Rectal smooth muscle tissue (tissue), 1 donor: Measurements from ENCODE around the gene RAB19.
"Not testable (repeated sequence)": the region's sequence is repeated elsewhere in the genome, so short reads cannot be mapped to it uniquely, and the experiment has no call there.

ENCODE experiments used
- H3K27ac ChIP-seq: one replicate; pipeline ENCODE4 v1.7.0; 2013; ENCODE audit warnings: low read depth, low read length, inconsistent platforms
- H3K27me3 ChIP-seq: one replicate; pipeline ENCODE4 v1.7.0; 2013; ENCODE audit warnings: low read length; ENCODE audit not compliant: control insufficient read depth, insufficient read depth
- H3K36me3 ChIP-seq: one replicate; pipeline ENCODE4 v1.7.0; 2013; ENCODE audit warnings: low read length; ENCODE audit not compliant: control insufficient read depth, insufficient read depth
- H3K4me1 ChIP-seq: one replicate; pipeline ENCODE4 v1.7.0; 2013; ENCODE audit warnings: low read length; ENCODE audit not compliant: control insufficient read depth, insufficient read depth
- H3K4me3 ChIP-seq: one replicate; pipeline ENCODE4 v1.7.0; 2013; ENCODE audit warnings: low read length
- H3K9ac ChIP-seq: one replicate; pipeline ENCODE4 v1.7.0; 2013; ENCODE audit warnings: low read length

Gene RAB19

GRCh38 chr7:140446467-140446866 lies 42.6 kb downstream of the RAB19 start:
- H3K4me3 ChIP-seq, result no peak overlapping the region
- H3K4me1 ChIP-seq, result no peaks in the 10 kb centered on the region
- H3K27me3 ChIP-seq, result no peaks in the 10 kb centered on the region
- H3K9ac ChIP-seq, result no peak overlapping the region
- H3K36me3 ChIP-seq, result no peaks in the 10 kb centered on the region
- H3K27ac ChIP-seq, result no peak overlapping the region

- Histone ChIP-seq H3K27ac (no peak overlapping the region), H3K4me3 (no peak overlapping the region), H3K36me3 (no peaks in the 10 kb centered on the region), H3K27me3 (no peaks in the 10 kb centered on the region), H3K4me1 (no peaks in the 10 kb centered on the region), H3K9ac (no peak overlapping the region)
Observed at GRCh38 chr7:140447841-140448240, 44.0 kb downstream of the RAB19 start.

GRCh38 chr7:140448781-140449480 lies 45.1 kb downstream of the RAB19 start:
- no peak overlapping the region for H3K9ac ChIP-seq
- peaks cover under 1% of the 10 kb centered on the region for H3K36me3 ChIP-seq

GRCh38 chr7:140451716-140452115 lies 47.9 kb downstream of the RAB19 start:
- Histone ChIP-seq H3K9ac (no peak overlapping the region), H3K27ac (no peak overlapping the region), H3K4me3 (no peak overlapping the region), H3K27me3 (no peaks in the 10 kb centered on the region), H3K4me1 (no peaks in the 10 kb centered on the region), H3K36me3 (peaks cover 22% of the 10 kb centered on the region)

More at GRCh38 chr7:140448781-140449480, 45.1 kb downstream of the RAB19 start:
- no peak overlapping the region for H3K27ac ChIP-seq
- no peaks in the 10 kb centered on the region for H3K4me1 ChIP-seq
- H3K27me3 ChIP-seq, result no peaks in the 10 kb centered on the region
- H3K4me3 ChIP-seq, result no peak overlapping the region

- Histone ChIP-seq H3K27me3 (no peaks in the 10 kb centered on the region), H3K4me3 (no peak overlapping the region), H3K36me3 (peaks cover 22% of the 10 kb centered on the region), H3K9ac (no peak overlapping the region), H3K4me1 (no peaks in the 10 kb centered on the region), H3K27ac (no peak overlapping the region)
Observed at GRCh38 chr7:140453273-140453672, 49.4 kb downstream of the RAB19 start.

GRCh38 chr7:140453785-140454656 lies 50.2 kb downstream of the RAB19 start:
- H3K27ac ChIP-seq, H3K9ac ChIP-seq, H3K4me1 ChIP-seq, H3K27me3 ChIP-seq, H3K4me3 ChIP-seq: not testable (repeated sequence)
- peaks cover 27% of the 10 kb centered on the region for H3K36me3 ChIP-seq

- Histone ChIP-seq H3K27ac (no peak overlapping the region), H3K4me1 (no peaks in the 10 kb centered on the region), H3K4me3 (no peak overlapping the region), H3K9ac (no peak overlapping the region), H3K27me3 (no peaks in the 10 kb centered on the region), H3K36me3 (peaks cover 29% of the 10 kb centered on the region)
Observed at GRCh38 chr7:140454657-140455015, 50.8 kb downstream of the RAB19 start.

GRCh38 chr7:140455743-140456142 lies 51.9 kb downstream of the RAB19 start:
- Histone ChIP-seq H3K9ac (no peak overlapping the region), H3K36me3 (peaks cover 31% of the 10 kb centered on the region)

GRCh38 chr7:140456551-140457051 lies 52.7 kb downstream of the RAB19 start:
- no peak overlapping the region for H3K4me3 ChIP-seq
- no peaks in the 10 kb centered on the region for H3K27me3 ChIP-seq
- no peaks in the 10 kb centered on the region for H3K4me1 ChIP-seq
- no peak overlapping the region for H3K9ac ChIP-seq
- H3K36me3 ChIP-seq, result peaks cover 33% of the 10 kb centered on the region
- H3K27ac ChIP-seq, result no peak overlapping the region

More at GRCh38 chr7:140455743-140456142, 51.9 kb downstream of the RAB19 start:
- Histone ChIP-seq H3K27ac (no peak overlapping the region), H3K4me3 (no peak overlapping the region), H3K4me1 (no peaks in the 10 kb centered on the region), H3K27me3 (no peaks in the 10 kb centered on the region)

- Histone ChIP-seq H3K27ac (no peak overlapping the region), H3K4me1 (no peaks in the 10 kb centered on the region), H3K27me3 (no peaks in the 10 kb centered on the region), H3K4me3 (no peak overlapping the region), H3K36me3 (peaks cover 33% of the 10 kb centered on the region), H3K9ac (no peak overlapping the region)
Observed at GRCh38 chr7:140458201-140458600, 54.3 kb downstream of the RAB19 start.

- no peak overlapping the region for H3K4me3 ChIP-seq
- no peaks in the 10 kb centered on the region for H3K4me1 ChIP-seq
- peaks cover 34% of the 10 kb centered on the region for H3K36me3 ChIP-seq
- no peaks in the 10 kb centered on the region for H3K27me3 ChIP-seq
- no peak overlapping the region for H3K27ac ChIP-seq
- H3K9ac ChIP-seq, result no peak overlapping the region
Observed at GRCh38 chr7:140458916-140459315, 55.1 kb downstream of the RAB19 start.

- Histone ChIP-seq H3K27ac (no peak overlapping the region), H3K27me3 (no peaks in the 10 kb centered on the region), H3K9ac (no peak overlapping the region), H3K36me3 (peaks cover 17% of the 10 kb centered on the region), H3K4me3 (no peak overlapping the region), H3K4me1 (no peaks in the 10 kb centered on the region)
Observed at GRCh38 chr7:140463111-140463510, 59.3 kb downstream of the RAB19 start.
